ENCODE data around the gene MCRIP1. TPM values are rescaled to one million over a fixed set of nuclear protein-coding genes. Genes with fewer than 3 reads are reported as not detected.

The MCRIP1 gene
- total and polyA plus RNA-seq, 11 donors = 74.8 to 266 (median 105) TPM

DNA sequence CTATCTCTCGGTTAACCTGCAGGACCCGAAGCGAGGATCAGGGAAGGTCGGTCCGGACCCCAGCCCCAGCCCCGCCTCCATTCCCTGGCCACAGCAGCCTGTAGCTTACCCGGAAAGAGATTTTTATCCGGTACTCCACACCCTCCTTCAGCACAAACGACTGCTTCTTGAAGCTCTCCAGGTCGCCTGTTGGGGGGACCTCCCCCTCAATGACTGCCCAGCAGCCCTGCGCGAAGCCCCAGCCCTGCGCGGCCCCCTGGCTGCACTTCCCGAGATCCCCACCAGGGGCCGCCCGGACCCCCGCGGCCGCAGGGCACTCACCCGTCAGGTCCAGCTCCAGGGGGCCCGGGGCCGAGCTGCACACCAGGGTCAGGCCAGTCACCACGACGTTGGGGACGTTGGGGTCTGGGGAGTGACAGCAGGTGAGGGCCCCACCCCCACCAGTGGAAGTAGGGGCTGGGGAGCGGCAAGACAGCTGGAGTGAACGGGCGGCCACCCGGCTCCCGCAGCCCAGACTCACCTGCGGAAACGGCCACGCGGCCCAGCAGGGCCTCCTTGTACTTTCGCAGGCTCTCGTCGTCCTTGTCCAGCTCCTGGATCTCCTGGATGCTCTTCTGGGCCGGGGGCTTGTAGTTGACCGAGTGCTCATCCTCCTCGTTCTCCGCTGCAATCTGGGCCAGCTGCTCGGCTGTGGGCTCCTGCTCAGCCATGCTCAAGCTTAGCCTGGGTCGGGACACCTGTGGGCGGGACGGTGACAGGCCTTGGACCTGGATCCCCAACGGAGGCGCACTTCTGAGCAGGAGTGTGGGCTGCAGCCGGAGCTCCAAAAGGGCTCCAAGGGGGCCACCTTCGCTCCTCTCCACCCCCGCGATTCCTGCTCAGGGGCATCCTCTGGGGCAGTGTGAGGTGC is 36.4 kb upstream of the MCRIP1 start:
- peak overlapping the region in 11 of 12 donors; percentile 69 to 100 (median 97) for H3K4me3 ChIP-seq
- ATAC-seq (peak in 2 of 4 donors; percentile 5 to 22), DNase-seq (peak in 3 of 5 donors; percentile 44 to 78 (median 52))
- intact Hi-C loops (cut with DNase I) = loop anchor here in 2 of 10 donors (5.0 to 10.0 kb wide), 3 partner anchors 58 to 355 kb away; partner anchors contain the start of genes ACTG1 (in 1 of the 2), CENPX (in 1 of the 2), LRRC45 (in 1 of the 2) and MAFG (in 1 of the 2)
- no peaks in the 10 kb centered on the region for H3K27me3 ChIP-seq
- peak overlapping the region; percentile 92 to 100 (median 98) for H3K27ac ChIP-seq
- peaks cover 0 to 43% (median 21%) of the 10 kb centered on the region in 9 donors for H3K36me3 ChIP-seq
- TF ChIP-seq POLR2A (IDR thresholded peaks at IDR 0.05) (no peak), CTCF (IDR thresholded peaks at IDR 0.05) (peak; percentile 71 to 92 (median 86))
- no peaks in the 10 kb centered on the region for H3K9me3 ChIP-seq
- 36 to 39% (median 38%) methylated on average over 36 to 52 of the region's 52 CpGs for WGBS, 4 donors
- H3K4me1 ChIP-seq = peaks cover 4 to 65% (median 55%) of the 10 kb centered on the region in 12 donors

DNA sequence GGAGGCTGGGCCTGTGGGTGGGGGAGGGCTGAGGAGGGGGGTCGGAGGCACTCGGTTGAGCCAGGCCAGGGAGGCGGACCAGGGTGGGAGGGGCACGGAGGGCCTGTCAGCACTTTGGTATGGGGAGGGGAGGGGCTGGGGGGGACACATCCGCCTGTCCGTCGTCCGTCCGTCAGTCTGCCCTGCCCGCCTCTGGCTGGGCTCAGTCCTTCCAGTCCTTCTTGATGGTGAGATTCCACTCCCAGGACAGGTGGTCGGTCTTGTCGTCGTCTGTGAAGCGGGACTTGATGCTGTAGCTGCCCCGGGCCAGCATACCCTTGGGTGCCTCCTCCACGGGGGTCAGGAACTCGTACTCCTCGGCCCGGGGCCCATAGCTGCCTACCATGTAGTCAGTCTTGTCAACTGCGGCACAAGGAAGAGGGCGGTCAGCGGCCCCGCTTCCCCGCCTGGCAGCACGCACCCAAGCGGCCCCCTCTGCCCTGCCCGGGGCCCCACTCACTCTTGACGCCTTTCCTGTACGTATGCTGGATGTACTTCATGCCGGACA is 35.7 kb upstream of the MCRIP1 start:
- H3K4me3 ChIP-seq = peak overlapping the region in 3 of 12 donors; percentile 28 to 98 (median 97)
- WGBS, 4 donors = 58 to 65% (median 61%) methylated on average over 14 to 30 of the region's 30 CpGs
- no peak for TF ChIP-seq POLR2A (IDR thresholded peaks at IDR 0.05)
- TF ChIP-seq CTCF (IDR thresholded peaks at IDR 0.05) = no peak
- peaks cover 0 to 43% (median 21%) of the 10 kb centered on the region in 9 donors for H3K36me3 ChIP-seq
- H3K9me3 ChIP-seq = no peaks in the 10 kb centered on the region
- peaks cover 4 to 68% (median 55%) of the 10 kb centered on the region in 12 donors for H3K4me1 ChIP-seq
- intact Hi-C loops (cut with DNase I) = loop anchor here in 2 of 10 donors (10.0 kb wide), 2 partner anchors 156 to 354 kb away; partner anchors contain the start of genes ACTG1 (in 1 of the 2), CENPX (in 1 of the 2) and LRRC45 (in 1 of the 2)
- peak in 3 of 5 donors; percentile 35 to 58 (median 45) for DNase-seq
- H3K27ac ChIP-seq = peak overlapping the region in 9 of 12 donors; percentile 9 to 98 (median 92)
- H3K27me3 ChIP-seq = no peaks in the 10 kb centered on the region
- ATAC-seq = peak in 1 of 4 donors; percentile 4

- no peaks in the 10 kb centered on the region for H3K9me3 ChIP-seq
- H3K4me1 ChIP-seq = peaks cover 4 to 69% (median 57%) of the 10 kb centered on the region in 12 donors
- ATAC-seq (peak in 1 of 4 donors; percentile 0), DNase-seq (no peak)
- TF ChIP-seq CTCF (IDR thresholded peaks at IDR 0.05) = no peak
- no peak for TF ChIP-seq POLR2A (IDR thresholded peaks at IDR 0.05)
- no peak overlapping the region for H3K4me3 ChIP-seq
- H3K36me3 ChIP-seq = peaks cover 0 to 47% (median 22%) of the 10 kb centered on the region in 9 donors
- intact Hi-C loops (cut with DNase I) = loop anchor here in 2 of 10 donors (10.0 kb wide), 2 partner anchors 157 to 353 kb away; partner anchors contain the start of genes ACTG1 (in 1 of the 2), CENPX (in 1 of the 2) and LRRC45 (in 1 of the 2)
- WGBS, 4 donors = 68 to 71% (median 71%) methylated on average over 21 to 28 of the region's 28 CpGs
- no peaks in the 10 kb centered on the region for H3K27me3 ChIP-seq
- H3K27ac ChIP-seq = peak overlapping the region in 7 of 12 donors; percentile 11 to 98 (median 71)
Observed at GRCh38 chr17:81867991-81868673, 35.0 kb upstream of the MCRIP1 start.

All from heart left ventricle (tissue), 16 donors.